Raji (cell line): Measurements from ENCODE around the gene ZNF865.

Experiments used
- POLR2A ChIP-seq: IDR thresholded peaks from 2 replicates; pipeline ENCODE4 v1.6.1; 2011; ENCODE audit warnings: low read depth, low read length, control low read depth; ENCODE audit not compliant: insufficient read depth

ZNF865 gene

GRCh38 chr19:55644191-55644833 is 38.9 kb downstream of the ZNF865 start:
- no peak for TF ChIP-seq POLR2A

GRCh38 chr19:55644842-55645511 is 39.5 kb downstream of the ZNF865 start:
- peak; percentile 37; the same call in 1 of the 2 replicates for TF ChIP-seq POLR2A

GRCh38 chr19:55645512-55645881 is 40.0 kb downstream of the ZNF865 start:
- no peak for TF ChIP-seq POLR2A

GRCh38 chr19:55646889-55647731 is 41.7 kb downstream of the ZNF865 start:
- TF ChIP-seq POLR2A = peak; percentile 48; the same call in 1 of the 2 replicates

- no peak; the same call in 1 of the 2 replicates for TF ChIP-seq POLR2A
These were observed 42.5 kb downstream of the ZNF865 start, which contains the start of gene CCDC106 for GRCh38 chr19:55647732-55648584. CCDC106 (plus strand) TSS chr19:55648212; CDS start chr19:55649047, 835 bp downstream.

- TF ChIP-seq POLR2A = 0 out of 2 replicates have a peak, but pooled peaks have one; percentile 11
These were observed 43.3 kb downstream of the ZNF865 start for GRCh38 chr19:55648585-55649267.

- TF ChIP-seq POLR2A = no peak
These were observed 44.0 kb downstream of the ZNF865 start for GRCh38 chr19:55649268-55650125.

- no peak for TF ChIP-seq POLR2A
These were observed 44.7 kb downstream of the ZNF865 start for GRCh38 chr19:55650126-55650557.

GRCh38 chr19:55650602-55651230 is 45.3 kb downstream of the ZNF865 start:
- TF ChIP-seq POLR2A = no peak

GRCh38 chr19:55651236-55651635 is 45.8 kb downstream of the ZNF865 start:
- no peak for TF ChIP-seq POLR2A

GRCh38 chr19:55652311-55653128 is 47.1 kb downstream of the ZNF865 start:
- TF ChIP-seq POLR2A = no peak
